SK-N-SH (cell line): ENCODE measurements around the gene PRDM5. TPM values are rescaled to one million over a fixed set of nuclear protein-coding genes. Genes with fewer than 3 reads are reported as not detected.

Experiments
- CTCF ChIA-PET: fragments of 300-600, 350-600 bp; formaldehyde crosslinking; extraction: SDS; loops from one replicate; lab custom pipeline; 2021; lab: Yijun Ruan, JAX
- POLR2A ChIA-PET: fragments of 350-600 bp; sonication (Branson Sonifier 250); formaldehyde crosslinking; extraction: SDS; loops from one replicate; lab custom pipeline; 2020; ENCODE audit warnings: antibody characterized with exemption, inconsistent platforms; lab: Yijun Ruan, JAX
- DNase-seq: peaks from one replicate; pipeline ENCODE4 v3.0.0; 2012
- H2AFZ ChIP-seq: fragments of 200-600 bp; sonication (generic); 2 replicates; pipeline ENCODE4 v1.8.1; 2016; ENCODE audit warnings: antibody characterized with exemption, mild to moderate bottlenecking, low read depth
- H3F3A ChIP-seq: fragments of 200-600 bp; sonication (generic); replicated peaks from 2 replicates; pipeline ENCODE3; 2016; ENCODE audit warnings: antibody characterized with exemption, mild to moderate bottlenecking; ENCODE audit not compliant: insufficient read depth
- H3K27ac ChIP-seq, 2 experiments: fragments of 200-500 bp in 1 of 2; fragments of 200-600 bp in 1 of 2; sonication (Bioruptor generic) in 1 of 2; sonication (generic), shearing (Covaris generic) in 1 of 2; 2 replicates each; pipeline versions ENCODE4 v1.5.1 to v1.6.1; 2014 to 2016; ENCODE audit warnings: low read depth in 2 of 2, inconsistent platforms in 1 of 2, low read length in 1 of 2, mild to moderate bottlenecking in 1 of 2, mixed read lengths in 1 of 2
- H3K27me3 ChIP-seq: fragments of 200-600 bp; sonication (generic), shearing (Covaris generic); 2 replicates; pipeline ENCODE4 v1.6.1; 2016; ENCODE audit warnings: mixed run types; ENCODE audit not compliant: insufficient read depth
- H3K36me3 ChIP-seq, 2 experiments: fragments of 200-500 bp in 1 of 2; fragments of 200-600 bp in 1 of 2; sonication (Bioruptor generic) in 1 of 2; sonication (generic) in 1 of 2; replicated peaks in 1 of 2; 2 replicates each; pipeline versions ENCODE3 to v1.5.1; 2014 to 2016; ENCODE audit warnings: low read length in 1 of 2, mild to moderate bottlenecking in 1 of 2; ENCODE audit not compliant: insufficient read depth in 2 of 2, control insufficient read depth in 1 of 2
- H3K4me1 ChIP-seq, 2 experiments: fragments of 200-500 bp in 1 of 2; fragments of 200-600 bp in 1 of 2; sonication (Bioruptor generic) in 1 of 2; sonication (generic), shearing (Covaris generic) in 1 of 2; 2 replicates each; pipeline versions ENCODE4 v1.5.1 to v1.6.1; 2014 to 2016; ENCODE audit warnings: low read depth in 1 of 2, low read length in 1 of 2, mixed run types in 1 of 2; ENCODE audit not compliant: insufficient read depth in 2 of 2, control insufficient read depth in 1 of 2
- H3K4me2 ChIP-seq: fragments of 200-600 bp; sonication (generic), shearing (Covaris generic); 2 replicates; pipeline ENCODE4 v1.6.1; 2017; ENCODE audit warnings: mixed run types
- H3K4me3 ChIP-seq, 2 experiments: fragments of 200-500 bp in 1 of 2; fragments of 200-600 bp in 1 of 2; sonication (Bioruptor generic) in 1 of 2; sonication (generic), shearing (Covaris generic) in 1 of 2; 2 replicates each; pipeline versions ENCODE4 v1.5.1 to v1.8.1; 2014 to 2016; ENCODE audit warnings: low read depth in 2 of 2, inconsistent platforms in 1 of 2, low read length in 1 of 2, mild to moderate bottlenecking in 1 of 2, mixed read lengths in 1 of 2, moderate library complexity in 1 of 2
- H3K79me2 ChIP-seq: fragments of 200-600 bp; sonication (generic); 2 replicates; pipeline ENCODE4 v1.8.1; 2017; ENCODE audit warnings: mild to moderate bottlenecking; ENCODE audit not compliant: insufficient read depth
- H3K9ac ChIP-seq: fragments of 200-600 bp; sonication (generic); 2 replicates; pipeline ENCODE4 v1.6.1; 2017; ENCODE audit warnings: mixed run types
- H3K9me2 ChIP-seq: fragments of 200-600 bp; sonication (generic); 2 replicates; pipeline ENCODE4 v1.6.1; 2017; ENCODE audit warnings: mixed run types
- H3K9me3 ChIP-seq: fragments of 200-600 bp; sonication (generic); 2 replicates; pipeline ENCODE4 v1.6.1; 2017; ENCODE audit warnings: mixed run types, mild to moderate bottlenecking, moderate library complexity
- H4K20me1 ChIP-seq: fragments of 200-600 bp; sonication (generic); 2 replicates; pipeline ENCODE4 v1.6.1; 2017; ENCODE audit warnings: mild to moderate bottlenecking, mixed run types; ENCODE audit not compliant: insufficient read depth
- CTCF ChIP-seq: fragments of 200-600 bp; sonication (generic); IDR thresholded peaks from 2 replicates; pipeline ENCODE4 v1.6.1; 2017; ENCODE audit warnings: antibody characterized with exemption, mild to moderate bottlenecking, moderate library complexity
- EP300 ChIP-seq, 2 experiments: IDR thresholded peaks; 2 replicates each; pipeline versions ENCODE4 v1.4.0 to v1.6.1; 2012; ENCODE audit warnings: borderline replicate concordance in 1 of 2, low read depth in 1 of 2, low read length in 1 of 2
- FOXJ3 ChIP-seq: sonication (generic); formaldehyde crosslinking; IDR thresholded peaks from 2 replicates; pipeline ENCODE4 v1.5.1; 2020; ENCODE audit warnings: mild to moderate bottlenecking, missing genetic modification reagents
- GATA2 ChIP-seq: sonication (generic); formaldehyde crosslinking; IDR thresholded peaks from 2 replicates; pipeline ENCODE4 v1.5.0; 2020; ENCODE audit warnings: mild to moderate bottlenecking, missing genetic modification reagents
- IRF3 ChIP-seq: fragments of 150-350 bp; IDR thresholded peaks from 2 replicates; pipeline ENCODE4 v1.6.1; 2016; ENCODE audit warnings: mild to moderate bottlenecking, low read depth, low read length
- MXI1 ChIP-seq: IDR thresholded peaks from 2 replicates; pipeline ENCODE4 v1.6.1; 2012; ENCODE audit warnings: mild to moderate bottlenecking, low read depth, low read length, improper control_type of control experiment
- REST ChIP-seq: IDR thresholded peaks from 2 replicates; pipeline ENCODE4 v1.6.1; 2012; ENCODE audit warnings: mild to moderate bottlenecking, low read depth, low read length, moderate library complexity
- RXRA ChIP-seq: IDR thresholded peaks from 2 replicates; pipeline ENCODE4 v1.4.0; 2012; ENCODE audit warnings: low read depth, mild to moderate bottlenecking, borderline replicate concordance
- SIN3A ChIP-seq: IDR thresholded peaks from 2 replicates; pipeline ENCODE4 v1.6.1; 2012; ENCODE audit warnings: low read depth, mild to moderate bottlenecking, low read length, moderate library complexity, borderline replicate concordance
- TCF12 ChIP-seq: IDR thresholded peaks from 2 replicates; pipeline ENCODE4 v1.4.0; 2012
- TEAD4 ChIP-seq: IDR thresholded peaks from 2 replicates; pipeline ENCODE4 v1.4.0; 2012; ENCODE audit warnings: mild to moderate bottlenecking, borderline replicate concordance; ENCODE audit not compliant: insufficient read depth
- USF1 ChIP-seq: IDR thresholded peaks from 2 replicates; pipeline ENCODE4 v1.4.0; 2012; ENCODE audit warnings: low read depth, borderline replicate concordance
- WGBS: methylation state at CpG from one replicate; pipeline ENCODE4 v1.1.6; 2017; ENCODE audit warnings: low lambda C conversion rate; 5-methylcytosine and 5-hydroxymethylcytosine counted together
- polyA plus RNA-seq, 3 experiments: library from polyadenylated mRNA; depleted of rRNA; stranded (reverse); fragments of >200 nt; gene quantifications; 2 replicates each; pipeline ENCODE4 v1.2.3, GENCODE V29; 2012

The PRDM5 gene
- polyA plus RNA-seq, 1 of the 3 experiments (the other 2 are of a cell fraction) = 3.8 TPM

- TF ChIP-seq FOXJ3 = no peak
- TF ChIP-seq USF1 = no peak
- TF ChIP-seq MXI1 = no peak
- no peak for TF ChIP-seq IRF3
- TF ChIP-seq RXRA = no peak
- no peak for TF ChIP-seq TCF12
- no peak for TF ChIP-seq GATA2 (CRISPR knock-in tag)
- no peak for TF ChIP-seq EP300 (IDR thresholded peaks at IDR 0.05; ENCODE audit: borderline replicate concordance in 1 of 2, low read depth in 1 of 2, low read length in 1 of 2)
- TF ChIP-seq TEAD4 = no peak
- TF ChIP-seq REST = no peak
- DNase-seq = no peak
- Histone ChIP-seq H3K4me3 (no peak overlapping the region), H3K36me3 (no peaks in the 10 kb centered on the region), H3K79me2 (no peaks in the 10 kb centered on the region), H3K4me2 (no peak overlapping the region), H3K27ac (no peak overlapping the region), H3K9ac (no peak overlapping the region), H3F3A (no peaks in the 10 kb centered on the region), H3K4me1 (no peaks in the 10 kb centered on the region; a peak in 2 of 4 replicates), H4K20me1 (no peaks in the 10 kb centered on the region), H2AFZ (no peak overlapping the region), H3K9me2 (no peaks in the 10 kb centered on the region), H3K9me3 (no peaks in the 10 kb centered on the region), H3K27me3 (no peaks in the 10 kb centered on the region)
- ChIA-PET CTCF (no interaction called here), POLR2A (no interaction called here)
- 93% methylated on average over 1 of the region's 1 CpG for WGBS
Measured at GRCh38 chr4:120773641-120774040, 148.9 kb downstream of the PRDM5 start.

GRCh38 chr4:120771907-120772306 lies 150.6 kb downstream of the PRDM5 start:
- no peaks in the 10 kb centered on the region for H3F3A ChIP-seq

More at GRCh38 chr4:120771907-120772306, 150.6 kb downstream of the PRDM5 start:
- Histone ChIP-seq H3K27ac (no peak overlapping the region), H3K9ac (no peak overlapping the region), H3K9me2 (no peaks in the 10 kb centered on the region), H3K4me3 (no peak overlapping the region), H4K20me1 (no peaks in the 10 kb centered on the region), H3K4me2 (no peak overlapping the region), H3K36me3 (no peaks in the 10 kb centered on the region), H2AFZ (no peak overlapping the region), H3K9me3 (no peaks in the 10 kb centered on the region), H3K4me1 (no peaks in the 10 kb centered on the region; a peak in 2 of 4 replicates), H3K79me2 (no peaks in the 10 kb centered on the region), H3K27me3 (no peaks in the 10 kb centered on the region)
- POLR2A ChIA-PET = no interaction called here
- 0 out of 2 replicates have a peak, but pooled peaks have one; percentile 7 for TF ChIP-seq CTCF
- no peak for TF ChIP-seq SIN3A
- CTCF ChIA-PET = no interaction called here
- DNase-seq = no peak
- WGBS = 88% methylated on average over 2 of the region's 2 CpGs
